Measurements from ENCODE around the gene LILRB5.
"Not testable (repeated sequence)": the region's sequence is repeated elsewhere in the genome, so short reads cannot be mapped to it uniquely, and the experiment has no call there.

The LILRB5 gene

DNA sequence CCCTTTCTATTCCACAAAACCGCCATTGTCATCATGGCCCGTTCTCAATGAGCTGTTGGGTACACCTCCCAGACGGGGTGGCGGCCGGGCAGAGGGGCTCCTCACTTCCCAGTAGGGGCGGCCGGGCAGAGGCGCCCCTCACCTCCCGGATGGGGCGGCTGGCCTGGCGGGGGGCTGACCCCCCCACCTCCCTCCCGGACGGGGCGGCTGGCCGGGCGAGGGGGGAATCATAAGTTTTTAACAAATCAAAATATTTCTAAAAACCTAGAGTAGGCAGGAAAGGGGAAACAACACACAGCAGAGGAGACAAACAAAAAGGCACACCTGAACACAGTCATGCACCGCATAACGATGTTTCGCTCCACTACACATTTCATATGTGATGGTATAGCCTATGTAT is 42.3 kb downstream of the LILRB5 start:
- DNase-seq (ENCODE audit: low read depth, low spot score), result not testable (repeated sequence)

DNA sequence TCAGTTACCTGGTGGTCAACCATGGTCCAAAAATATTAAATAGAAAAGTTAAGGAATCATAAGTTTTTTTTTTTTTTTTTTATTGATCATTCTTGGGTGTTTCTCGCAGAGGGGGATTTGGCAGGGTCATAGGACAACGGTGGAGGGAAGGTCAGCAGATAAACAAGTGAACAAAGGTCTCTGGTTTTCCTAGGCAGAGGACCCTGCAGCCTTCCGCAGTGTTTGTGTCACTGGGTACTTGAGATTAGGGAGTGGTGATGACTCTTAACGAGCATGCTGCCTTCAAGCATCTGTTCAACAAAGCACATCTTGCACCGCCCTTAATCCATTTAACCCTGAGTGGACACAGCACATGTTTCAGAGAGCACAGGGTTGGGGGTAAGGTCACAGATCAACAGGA is 42.9 kb downstream of the LILRB5 start:
- DNase-seq (ENCODE audit: low read depth, low spot score), result not testable (repeated sequence)

DNA sequence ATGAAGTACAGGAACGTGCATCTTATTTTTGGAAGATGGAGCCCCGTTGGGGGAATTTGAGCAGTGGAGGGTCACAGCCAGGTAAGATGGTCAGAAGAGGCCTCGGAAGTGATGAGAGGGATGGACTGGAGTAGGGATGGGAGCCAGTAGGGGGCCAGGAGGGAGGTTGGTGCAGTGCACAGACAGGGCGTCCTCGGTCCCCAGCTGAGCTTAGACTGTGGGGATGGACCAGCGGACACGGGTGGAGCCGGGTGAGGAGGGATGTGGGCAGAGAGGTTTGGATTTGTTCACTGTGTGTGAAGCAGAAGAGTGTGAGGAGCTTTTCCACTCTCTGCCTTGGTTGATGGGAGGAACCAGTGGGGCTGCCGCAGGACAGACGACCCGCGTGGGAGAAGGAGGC is 45.8 kb downstream of the LILRB5 start:
- DNase-seq (ENCODE audit: low read depth, low spot score), result no peak

DNA sequence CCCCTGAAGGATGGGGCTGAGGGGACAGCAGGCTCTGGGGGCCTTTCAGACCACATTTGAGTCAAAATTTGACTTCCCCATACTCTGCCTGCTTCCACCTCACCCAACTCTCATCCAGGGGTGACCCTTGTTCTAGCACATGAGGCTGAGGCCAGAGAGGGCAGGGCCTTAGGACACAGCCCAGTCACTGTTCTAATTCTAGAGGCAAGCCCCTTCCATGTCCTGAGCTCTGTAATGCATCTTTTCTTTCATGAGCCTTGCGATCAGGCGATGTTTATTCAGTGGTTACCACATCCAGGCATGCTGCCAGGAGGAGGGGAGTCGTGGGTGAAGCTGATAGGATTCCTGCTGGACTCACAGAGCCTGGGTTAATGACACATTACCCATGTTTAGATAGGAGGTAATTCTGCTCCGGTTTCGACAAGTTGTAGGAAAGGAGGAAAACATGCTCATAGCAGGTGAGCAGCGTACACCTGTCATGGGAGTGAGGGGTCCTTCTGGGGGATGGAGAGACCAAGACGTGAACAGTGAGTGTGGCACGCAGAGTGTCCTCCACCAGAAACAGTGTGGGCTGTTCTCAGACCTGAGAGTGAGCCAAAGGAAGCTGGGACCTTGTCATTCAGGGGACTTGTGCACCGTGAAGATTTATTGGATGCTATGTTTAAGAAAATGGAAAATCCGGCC is 47.1 kb downstream of the LILRB5 start:
- no peak for DNase-seq (ENCODE audit: low read depth, low spot score)

DNA sequence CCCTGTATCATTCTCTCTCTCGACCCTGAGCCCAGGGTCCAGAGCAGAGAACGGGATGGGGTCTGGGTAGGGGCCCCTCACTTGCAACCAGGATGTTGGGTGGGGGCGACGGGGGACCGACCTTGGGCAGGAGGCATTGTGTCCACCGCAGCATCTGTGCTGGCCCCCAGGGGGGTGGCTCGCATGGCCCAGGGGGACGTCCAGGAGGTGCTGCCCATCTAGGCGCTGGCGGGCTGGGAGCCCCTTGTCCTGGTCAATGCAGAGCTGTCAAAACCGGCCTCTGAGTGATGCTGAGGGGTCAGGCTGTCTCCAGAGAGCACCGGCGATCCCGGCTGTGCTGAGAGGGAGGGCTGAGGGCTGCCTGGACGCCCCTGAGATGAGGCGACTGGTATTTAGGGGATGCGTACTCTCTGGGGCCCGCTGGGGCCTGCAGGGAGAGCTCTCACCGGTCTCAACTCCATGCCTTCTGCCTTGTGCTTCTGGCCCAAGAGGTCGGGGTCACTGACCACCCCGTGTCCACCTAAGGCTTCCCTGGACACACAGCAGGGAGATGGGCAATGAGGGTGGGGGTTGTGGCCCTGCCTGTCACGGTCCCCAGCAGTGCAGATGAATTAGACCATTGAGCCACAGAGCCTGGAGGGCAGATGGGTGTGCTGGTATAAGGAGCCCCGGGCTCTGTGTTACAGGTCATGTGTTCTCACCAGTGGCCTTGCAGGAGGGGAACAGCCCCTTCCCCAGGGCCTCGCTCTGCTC is 47.8 kb downstream of the LILRB5 start:
- DNase-seq (ENCODE audit: low read depth, low spot score), result no peak

DNA sequence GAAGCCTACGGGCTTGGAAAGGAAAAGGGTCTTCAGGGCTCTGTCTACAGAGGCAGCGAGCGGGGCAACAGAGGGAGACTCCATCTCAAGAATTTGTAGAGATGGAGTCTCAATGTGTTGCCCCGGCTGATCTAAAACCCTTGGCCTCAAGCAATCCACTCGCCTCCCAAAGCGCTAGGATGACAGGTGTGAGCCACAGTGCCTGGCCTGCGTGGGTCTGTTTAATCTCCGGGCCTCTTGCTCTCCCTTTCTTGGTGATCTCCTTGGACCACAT is 48.4 kb downstream of the LILRB5 start:
- no peak for DNase-seq (ENCODE audit: low read depth, low spot score)

DNA sequence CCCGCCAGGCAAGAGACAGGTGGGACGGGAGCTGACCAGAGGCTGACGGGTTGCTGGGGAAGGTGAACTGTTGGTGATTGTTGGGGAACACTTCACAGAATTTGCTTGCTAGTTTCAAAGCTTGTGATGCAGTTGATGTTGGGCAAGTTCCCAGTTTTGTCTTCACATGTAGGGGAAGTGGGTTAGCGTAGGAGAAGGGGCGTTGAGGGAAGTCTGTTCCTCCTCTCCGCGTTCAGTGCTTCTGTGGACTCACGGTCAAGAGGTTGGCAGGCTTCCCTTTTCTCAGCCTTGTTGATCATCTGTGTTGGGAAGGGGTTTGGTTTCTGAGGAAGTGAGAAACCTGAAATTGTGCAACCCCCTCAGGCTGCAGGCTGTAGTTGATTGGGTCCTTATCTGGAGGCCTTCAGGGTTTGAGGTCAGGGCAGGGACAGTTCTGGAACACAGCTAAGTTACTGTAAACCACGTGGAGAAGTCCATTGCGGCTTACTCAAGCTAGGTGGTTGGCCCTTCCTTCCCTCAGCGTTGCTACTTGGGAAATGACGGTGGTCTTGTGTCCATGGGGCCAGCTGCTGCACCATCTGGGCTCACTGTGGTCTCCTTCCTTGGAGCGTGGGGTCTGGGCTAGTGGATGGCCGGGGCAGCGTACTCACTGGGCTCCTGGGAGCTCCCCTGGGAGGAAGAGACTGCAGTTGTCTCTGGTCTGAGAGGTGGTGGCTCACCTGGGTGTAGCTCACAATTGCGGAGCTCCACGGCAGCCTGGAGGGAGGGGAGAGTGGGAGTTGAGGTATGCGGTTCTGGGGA is 48.9 kb downstream of the LILRB5 start:
- DNase-seq (ENCODE audit: low read depth, low spot score), result no peak

DNA sequence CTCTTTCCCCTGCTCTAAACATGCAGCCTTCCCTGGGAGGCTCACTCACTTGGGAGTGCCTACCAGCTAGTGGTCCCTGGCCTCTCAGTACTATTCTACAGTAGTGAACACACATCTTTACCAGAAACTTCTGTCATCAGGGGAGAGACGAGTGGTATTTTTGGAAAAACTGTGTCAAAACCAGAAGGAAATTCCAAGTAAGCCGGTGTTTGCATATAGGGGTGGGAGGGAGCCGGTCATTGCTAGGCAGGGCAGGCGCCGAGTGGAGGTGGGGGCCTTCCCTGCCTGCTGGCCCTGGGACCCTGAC is 49.4 kb downstream of the LILRB5 start:
- DNase-seq (ENCODE audit: low read depth, low spot score), result no peak

DNA sequence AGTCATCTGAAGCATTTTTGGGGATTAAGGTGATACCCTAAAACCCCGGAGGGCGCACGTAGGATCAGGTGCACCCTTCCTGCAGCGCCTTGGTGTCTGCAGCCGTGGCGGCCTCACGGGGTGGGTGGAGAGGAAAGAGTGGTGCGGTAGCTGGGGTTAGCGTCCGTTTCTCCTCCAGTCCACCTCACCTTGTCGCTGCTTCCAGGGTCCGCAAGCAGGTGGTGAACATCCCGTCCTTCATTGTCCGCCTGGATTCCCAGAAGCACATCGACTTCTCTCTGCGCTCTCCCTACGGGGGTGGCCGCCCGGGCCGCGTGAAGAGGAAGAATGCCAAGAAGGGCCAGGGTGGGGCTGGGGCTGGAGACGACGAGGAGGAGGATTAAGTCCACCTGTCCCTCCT is 49.9 kb downstream of the LILRB5 start:
- not testable (repeated sequence) for DNase-seq (ENCODE audit: low read depth, low spot score)

DNA sequence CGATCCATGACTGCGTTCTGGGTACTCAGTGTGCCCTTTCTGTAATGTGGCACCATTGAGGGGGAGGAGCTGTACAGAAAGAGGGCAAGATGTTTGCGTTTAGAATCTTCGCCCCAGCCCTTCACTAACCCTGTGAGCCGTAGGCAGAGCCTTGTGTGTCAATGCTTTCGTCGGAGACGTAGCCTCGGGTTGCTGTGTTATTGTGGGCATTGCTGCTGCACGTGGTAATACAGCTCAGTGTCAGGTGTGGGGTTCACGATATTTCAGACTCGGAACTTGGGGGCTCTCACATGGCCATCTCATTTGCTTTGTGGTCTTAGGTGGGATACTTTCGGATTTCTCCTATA is 50.3 kb downstream of the LILRB5 start:
- DNase-seq (ENCODE audit: low read depth, low spot score), result no peak

DNA sequence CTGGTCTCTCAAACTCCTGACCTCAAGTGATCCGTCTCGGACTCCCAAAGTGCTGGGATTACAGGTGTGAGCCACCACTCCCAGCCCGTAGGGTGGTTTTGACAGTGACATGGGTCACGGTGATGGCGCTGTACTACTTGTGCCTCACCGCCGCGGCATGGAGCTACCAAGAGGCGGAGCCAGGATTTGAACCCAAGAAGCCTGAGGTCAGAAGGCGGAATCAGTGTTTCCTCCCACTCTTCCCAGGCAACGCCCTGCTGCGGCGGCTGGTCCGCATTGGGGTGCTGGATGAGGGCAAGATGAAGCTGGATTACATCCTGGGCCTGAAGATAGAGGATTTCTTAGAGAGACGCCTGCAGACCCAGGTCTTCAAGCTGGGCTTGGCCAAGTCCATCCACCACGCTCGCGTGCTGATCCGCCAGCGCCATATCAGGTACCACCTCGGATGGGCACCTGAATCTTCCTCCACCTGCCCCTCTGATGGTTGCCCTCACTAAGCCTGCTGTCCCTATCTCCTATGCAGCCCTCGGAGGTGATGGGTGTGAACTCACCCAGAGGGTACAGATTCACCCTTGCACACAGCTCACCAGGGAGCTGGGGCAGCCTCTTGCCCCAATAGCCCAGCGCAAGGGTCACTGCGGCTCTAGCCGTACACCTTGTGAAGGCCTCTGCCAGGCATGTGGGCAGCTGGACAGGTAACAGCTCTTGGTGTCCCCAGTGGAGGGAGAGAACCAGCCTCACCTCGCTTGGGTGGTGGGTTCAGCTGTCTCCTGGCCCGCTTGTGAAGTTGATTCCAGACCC is 50.8 kb downstream of the LILRB5 start:
- no peak for DNase-seq (ENCODE audit: low read depth, low spot score)

DNA sequence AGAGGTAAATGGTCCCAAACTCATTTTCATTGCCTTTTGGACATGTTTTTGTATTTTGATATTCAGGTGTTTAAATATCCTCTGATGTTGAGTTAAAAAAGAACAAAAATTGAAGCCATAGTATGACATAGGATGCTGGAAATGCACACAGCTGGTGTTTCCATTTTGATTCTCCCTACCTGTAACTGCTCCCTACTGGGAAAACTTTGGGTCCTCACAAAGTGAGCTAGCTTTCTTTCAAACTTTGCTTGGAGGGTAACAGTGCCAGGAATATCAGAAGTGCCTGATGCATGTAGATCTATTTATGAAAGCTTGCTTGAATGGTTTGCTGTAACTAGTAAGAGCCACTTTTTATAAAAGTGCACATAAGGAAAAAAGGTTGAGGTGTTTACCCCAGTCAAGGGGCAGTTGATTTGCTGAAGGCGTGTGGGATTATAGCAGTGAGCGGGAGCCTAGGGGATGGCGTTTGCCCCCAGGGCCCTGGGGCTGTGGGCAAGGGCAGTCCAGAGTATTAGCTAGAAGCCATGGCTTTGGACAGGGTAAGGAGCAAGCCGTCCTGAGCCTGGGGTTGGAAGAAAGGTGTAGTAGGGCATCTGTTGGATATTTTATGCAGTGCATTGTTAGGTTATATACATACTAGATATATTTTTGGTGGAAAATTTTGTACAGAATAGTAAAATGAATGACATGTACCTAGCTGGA is 52.2 kb downstream of the LILRB5 start:
- no peak for DNase-seq (ENCODE audit: low read depth, low spot score)

DNA sequence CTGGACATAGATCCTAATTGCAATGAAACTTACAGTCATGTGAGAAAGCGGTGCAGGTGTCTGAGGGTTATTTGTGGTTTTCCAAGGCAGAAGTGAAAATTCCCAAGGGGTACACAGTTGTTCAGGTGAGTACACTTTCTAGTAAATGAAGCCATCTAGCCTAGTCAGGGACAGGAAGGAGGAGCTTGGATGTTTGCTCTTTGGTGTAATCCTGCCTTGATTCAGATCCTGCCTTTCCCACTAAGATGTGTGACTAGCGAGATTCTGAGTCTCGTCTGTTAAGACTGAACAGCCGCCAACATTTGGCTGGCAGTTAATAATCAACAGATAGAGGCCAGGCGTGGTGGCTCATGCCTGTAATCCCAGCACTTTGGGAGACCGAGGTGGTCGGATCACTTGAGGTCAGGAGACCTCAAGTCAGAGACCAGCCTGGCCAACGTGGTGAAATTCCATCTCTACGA is 53.9 kb downstream of the LILRB5 start:
- no peak for DNase-seq (ENCODE audit: low read depth, low spot score)

DNA sequence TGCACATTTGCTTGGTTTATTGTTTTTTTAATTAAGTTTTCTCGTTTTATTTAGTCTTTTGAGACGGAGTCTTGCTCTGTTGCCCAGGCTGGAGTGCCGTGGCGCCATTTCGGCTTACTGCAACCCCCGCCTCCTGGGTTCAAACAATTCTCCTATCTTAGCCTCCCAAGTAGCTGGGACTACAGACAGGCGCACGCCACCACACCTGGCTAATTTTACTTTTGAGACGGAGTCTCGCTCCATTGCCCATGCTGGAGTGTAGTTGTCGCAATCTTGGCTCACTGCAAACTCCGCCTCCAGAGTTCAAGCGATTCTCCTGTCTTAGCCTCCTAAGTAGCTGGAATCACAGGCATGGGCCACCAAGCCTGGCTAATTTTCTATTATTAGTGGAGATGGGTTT is 55.1 kb downstream of the LILRB5 start:
- DNase-seq (ENCODE audit: low read depth, low spot score), result no peak

DNA sequence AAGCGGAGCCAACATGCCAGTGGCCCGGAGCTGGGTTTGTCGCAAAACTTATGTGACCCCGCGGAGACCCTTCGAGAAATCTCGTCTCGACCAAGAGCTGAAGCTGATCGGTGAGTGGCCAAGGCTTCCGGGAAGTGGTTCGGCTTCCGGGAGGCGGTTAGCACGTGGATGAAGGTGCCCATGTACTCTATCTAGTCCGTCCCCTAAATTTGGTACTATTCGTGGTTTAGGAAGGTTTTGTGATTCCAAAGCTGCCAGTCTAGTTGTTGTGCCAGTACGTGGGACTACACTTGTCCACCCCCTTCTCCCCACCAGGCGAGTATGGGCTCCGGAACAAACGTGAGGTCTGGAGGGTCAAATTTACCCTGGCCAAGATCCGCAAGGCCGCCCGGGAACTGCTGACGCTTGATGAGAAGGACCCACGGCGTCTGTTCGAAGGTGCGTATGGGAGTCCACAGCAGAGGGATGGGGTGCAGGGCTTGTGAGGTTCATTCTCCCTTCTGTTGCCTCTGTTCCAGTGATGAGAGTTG is 55.8 kb downstream of the LILRB5 start:
- DNase-seq (ENCODE audit: low read depth, low spot score), result no peak
